Endodermal cell (in vitro differentiated cells): ENCODE data around the gene TUBB. TPM values are rescaled to one million over a fixed set of nuclear protein-coding genes. Genes with fewer than 3 reads are reported as not detected.

ENCODE experiments used
- DNase-seq: peaks from one replicate; pipeline ENCODE4 v3.0.0-alpha.2; 2017
- H3K27ac ChIP-seq: 2 replicates; pipeline ENCODE4 v1.5.1; 2013; ENCODE audit warnings: mild to moderate bottlenecking, low read depth, low read length, moderate library complexity
- H3K27me3 ChIP-seq: 2 replicates; pipeline ENCODE4 v1.6.1; 2013; ENCODE audit warnings: mild to moderate bottlenecking, low read length, moderate library complexity; ENCODE audit not compliant: insufficient read depth, control insufficient read depth, poor library complexity, severe bottlenecking
- H3K36me3 ChIP-seq: 2 replicates; pipeline ENCODE4 v1.7.0; 2013; ENCODE audit warnings: mild to moderate bottlenecking, low read length, moderate library complexity; ENCODE audit not compliant: control insufficient read depth, insufficient read depth
- H3K4me1 ChIP-seq: one replicate; pipeline ENCODE4 v1.7.0; 2013; ENCODE audit warnings: low read length; ENCODE audit not compliant: control insufficient read depth, insufficient read depth
- H3K4me3 ChIP-seq: 2 replicates; pipeline ENCODE4 v1.5.1; 2013; ENCODE audit warnings: mild to moderate bottlenecking, low read length, moderate library complexity
- H3K9ac ChIP-seq: 2 replicates; pipeline ENCODE4 v1.6.1; 2013; ENCODE audit warnings: mild to moderate bottlenecking, low read length, moderate library complexity; ENCODE audit not compliant: poor library complexity, severe bottlenecking; ENCODE audit errors: extremely low read depth
- H3K9me3 ChIP-seq: 2 replicates; pipeline ENCODE4 v1.6.1; 2013; ENCODE audit warnings: mild to moderate bottlenecking, low read length, moderate library complexity; ENCODE audit not compliant: control insufficient read depth
- H3K27ac Mint-ChIP-seq: 2 replicates; pipeline ENCODE4 v1.8.0; 2020; ENCODE audit warnings: mixed read lengths
- H3K27me3 Mint-ChIP-seq: 2 replicates; pipeline ENCODE4 v1.8.0; 2021; ENCODE audit warnings: mild to moderate bottlenecking, mixed read lengths; ENCODE audit not compliant: insufficient read depth
- H3K36me3 Mint-ChIP-seq: 2 replicates; pipeline ENCODE4 v1.8.0; 2020; ENCODE audit warnings: low read depth, mixed read lengths
- H3K4me1 Mint-ChIP-seq: 2 replicates; pipeline ENCODE4 v1.8.0; 2020; ENCODE audit warnings: mixed read lengths
- H3K4me3 Mint-ChIP-seq: 2 replicates; pipeline ENCODE4 v1.8.0; 2020; ENCODE audit warnings: mild to moderate bottlenecking, moderate library complexity, mixed read lengths
- H3K9me3 Mint-ChIP-seq: 2 replicates; pipeline ENCODE4 v1.8.0; 2020; ENCODE audit warnings: mild to moderate bottlenecking, mixed read lengths
- CTCF ChIP-seq: fragments of 200-600 bp; sonication (generic); conservative IDR thresholded peaks from 2 replicates; pipeline ENCODE4 v1.5.0; 2021; ENCODE audit warnings: antibody characterized with exemption, mild to moderate bottlenecking
- WGBS, 2 experiments: methylation state at CpG; one replicate each; pipeline versions ENCODE4 v1.1.5 to v1.1.7; 2013; ENCODE audit warnings: missing lambda C conversion rate in 2 of 2, mixed read lengths in 1 of 2; ENCODE audit not compliant: insufficient coverage in 1 of 2, insufficient read length in 1 of 2; 5-methylcytosine and 5-hydroxymethylcytosine counted together
- total RNA-seq, 2 donors: library from RNA; stranded (reverse); fragmentation: NEBNext Ultra II Directional in 1 of 2; extraction: Animal tissue kit (Norgen Biotek cat#: 25700) in 1 of 2; gene quantifications; 2 replicates in 1 of 2; 3 replicates in 1 of 2; pipeline ENCODE4 v1.2.1, GENCODE V29; 2021

TUBB gene
- total RNA-seq, 2 donors from 2014 or later = 1,504 to 1,815 TPM

- Mint-ChIP-seq H3K27me3 (no peaks in the 10 kb centered on the region), H3K36me3 (peaks cover 27% of the 10 kb centered on the region), H3K4me1 (peaks cover 47% of the 10 kb centered on the region), H3K4me3 (no peak overlapping the region), H3K9me3 (no peaks in the 10 kb centered on the region), H3K27ac (peak overlapping the region; percentile 55)
- Histone ChIP-seq H3K4me3 (peak overlapping the region; percentile 65), H3K9ac (no peak overlapping the region), H3K27me3 (no peaks in the 10 kb centered on the region), H3K9me3 (no peaks in the 10 kb centered on the region), H3K4me1 (peaks cover 12% of the 10 kb centered on the region), H3K27ac (peak overlapping the region; percentile 38), H3K36me3 (peaks cover 41% of the 10 kb centered on the region)
- WGBS, 2 experiments = 80 to 86% methylated on average over 5 to 7 of the region's 7 CpGs
- DNase-seq = no peak
- TF ChIP-seq CTCF = no peak
Measured at GRCh38 chr6:30679765-30680535, 40.2 kb upstream of the TUBB start.

DNA sequence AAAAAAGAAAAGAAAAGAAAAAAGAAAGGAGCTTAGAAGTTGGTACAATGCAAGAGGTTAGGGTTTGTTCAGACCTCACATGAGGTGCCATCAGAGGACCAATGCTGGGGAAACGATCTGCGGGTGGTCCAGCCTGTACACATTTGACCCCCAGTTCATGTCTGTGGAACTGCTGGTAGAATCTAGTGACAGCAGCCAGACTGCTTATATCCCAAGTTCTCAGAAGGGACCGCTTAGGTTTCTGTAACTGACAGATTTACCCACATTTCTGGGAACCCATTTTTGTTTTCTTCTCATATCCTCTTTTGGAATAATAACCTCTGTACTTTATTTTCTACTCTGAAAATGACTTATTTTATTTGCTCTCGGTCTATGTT is 38.4 kb upstream of the TUBB start:
- DNase-seq = no peak
- no peaks in the 10 kb centered on the region for H3K27me3 Mint-ChIP-seq
- Histone ChIP-seq H3K27me3 (no peaks in the 10 kb centered on the region), H3K9ac (no peak overlapping the region), H3K4me1 (peaks cover 18% of the 10 kb centered on the region), H3K27ac (no peak overlapping the region), H3K9me3 (no peaks in the 10 kb centered on the region), H3K4me3 (peak overlapping the region; percentile 95), H3K36me3 (peaks cover 34% of the 10 kb centered on the region)
- WGBS, 2 experiments = 88 to 93% methylated on average over 3 to 4 of the region's 4 CpGs
- no peak overlapping the region for H3K27ac Mint-ChIP-seq
- peak overlapping the region; percentile 75 for H3K4me3 Mint-ChIP-seq
- no peaks in the 10 kb centered on the region for H3K9me3 Mint-ChIP-seq
- H3K36me3 Mint-ChIP-seq = peaks cover 26% of the 10 kb centered on the region
- peaks cover 54% of the 10 kb centered on the region for H3K4me1 Mint-ChIP-seq
- TF ChIP-seq CTCF = no peak

GRCh38 chr6:30682143-30683117 is 37.7 kb upstream of the TUBB start:
- 24 to 42% methylated on average over 5 to 10 of the region's 11 CpGs for WGBS, 2 experiments
- peak overlapping the region; percentile 75 for H3K4me3 Mint-ChIP-seq
- H3K27me3 Mint-ChIP-seq = no peaks in the 10 kb centered on the region
- H3K4me1 ChIP-seq = peaks cover 18% of the 10 kb centered on the region
- H3K9ac ChIP-seq = peak overlapping the region; percentile 31
- no peak overlapping the region for H3K27ac ChIP-seq
- peaks cover 54% of the 10 kb centered on the region for H3K4me1 Mint-ChIP-seq
- peak; percentile 71 for DNase-seq
- no peaks in the 10 kb centered on the region for H3K27me3 ChIP-seq
- H3K9me3 ChIP-seq = no peaks in the 10 kb centered on the region
- H3K36me3 Mint-ChIP-seq = peaks cover 21% of the 10 kb centered on the region
- peak overlapping the region; percentile 61 for H3K27ac Mint-ChIP-seq
- peaks cover 27% of the 10 kb centered on the region for H3K36me3 ChIP-seq
- TF ChIP-seq CTCF = no peak
- H3K9me3 Mint-ChIP-seq = no peaks in the 10 kb centered on the region
- H3K4me3 ChIP-seq = peak overlapping the region; percentile 95
